ENCODE measurements around the gene TBCD. TPM values are rescaled to one million over a fixed set of nuclear protein-coding genes. Genes with fewer than 3 reads are reported as not detected.
"Not testable (repeated sequence)": the region's sequence is repeated elsewhere in the genome, so short reads cannot be mapped to it uniquely, and the experiment has no call there.

TBCD gene
- polyA plus RNA-seq, 6 donors from 2014 or later: 23.6 to 34.7 (median 27.5) TPM

DNA sequence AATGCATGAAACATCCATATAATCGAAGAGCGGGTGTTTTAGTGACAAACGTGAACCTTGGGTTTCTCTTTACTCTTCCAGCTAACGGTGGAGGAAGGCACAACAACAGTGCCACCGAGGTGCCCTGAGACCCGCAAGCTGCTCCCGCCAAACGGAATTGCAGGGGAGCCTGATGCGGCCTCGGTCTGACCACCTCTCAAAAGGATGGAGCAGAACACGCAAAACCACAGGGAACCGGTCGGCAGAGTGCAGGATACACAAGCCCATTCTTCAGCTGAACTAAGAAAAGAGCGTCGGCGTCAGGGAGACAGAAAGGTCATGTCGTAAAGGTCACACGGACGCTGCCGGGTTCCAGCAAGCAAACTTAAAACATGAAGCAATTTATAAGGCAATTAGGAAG lies 197.5 kb downstream of the TBCD start:
- Mint-ChIP-seq H3K27me3 (no peaks in the 10 kb centered on the region), H3K27ac (peak overlapping the region in 1 of 6 donors; percentile 82), H3K36me3 (peaks cover 42 to 65% of the 10 kb centered on the region in 2 donors), H3K4me1 (peaks cover 0 to 8% (median 0%) of the 10 kb centered on the region in 3 donors), H3K4me3 (peak overlapping the region in 1 of 8 donors; percentile 23), H3K9me3 (peaks cover 26 to 45% (median 39%) of the 10 kb centered on the region in 7 donors)
- DNase-seq (no peak), ATAC-seq (ENCODE audit: low read depth in 2 of 2) (no peak)

DNA sequence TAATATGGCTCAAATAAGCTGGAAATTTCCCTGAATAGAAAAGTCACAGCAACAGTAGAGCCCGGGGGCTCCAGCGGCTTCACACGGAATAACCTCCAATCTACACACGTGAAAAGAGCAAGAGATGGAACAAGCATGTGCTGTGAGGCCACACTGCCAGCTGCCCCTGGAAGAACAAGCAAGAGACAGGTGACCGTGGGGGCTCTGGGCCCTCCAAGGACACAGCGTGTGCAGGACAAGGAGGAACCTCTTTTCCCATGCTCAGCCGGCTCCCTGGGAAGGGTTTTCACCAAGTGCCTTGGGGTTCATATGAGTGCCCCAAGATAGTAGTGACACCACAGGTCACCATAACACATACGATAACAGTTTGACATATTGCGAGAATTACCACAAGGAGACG lies 198.1 kb downstream of the TBCD start:
- Mint-ChIP-seq H3K4me1 (peaks cover 0 to 8% (median 0%) of the 10 kb centered on the region in 3 donors), H3K4me3 (no peak overlapping the region), H3K27ac (no peak overlapping the region), H3K27me3 (no peaks in the 10 kb centered on the region), H3K9me3 (peaks cover 20 to 42% (median 39%) of the 10 kb centered on the region in 7 donors), H3K36me3 (peaks cover 39 to 59% of the 10 kb centered on the region in 2 donors)
- no peak for DNase-seq
- no peak for ATAC-seq (ENCODE audit: low read depth in 2 of 2)

DNA sequence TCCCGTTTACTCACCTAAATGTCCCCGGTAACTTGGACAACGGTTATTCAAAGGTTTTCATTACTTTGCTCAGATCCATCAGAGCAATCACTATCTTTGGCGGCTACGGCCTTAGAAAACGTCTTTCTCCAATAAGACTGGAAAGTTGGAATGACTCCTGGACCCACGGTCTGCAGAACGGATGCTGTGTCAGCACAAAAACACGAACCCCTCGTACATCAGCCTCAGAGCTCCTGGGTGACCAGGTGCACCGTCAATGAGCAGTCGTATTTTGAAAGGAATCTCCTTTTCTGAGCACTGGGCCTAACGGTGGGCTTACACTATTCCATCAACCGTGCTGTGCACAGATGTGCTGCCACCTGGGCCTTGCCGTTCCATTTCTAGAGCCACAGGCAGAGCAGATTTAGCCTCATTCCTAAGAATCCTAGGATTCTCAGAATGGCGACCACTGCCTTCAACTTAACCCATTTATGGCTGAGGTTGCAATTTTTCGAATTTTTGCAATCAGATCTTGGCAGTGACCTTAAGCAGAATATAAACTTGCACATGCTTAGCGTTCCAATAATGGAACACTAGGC lies 198.7 kb downstream of the TBCD start:
- Mint-ChIP-seq H3K27me3 (no peaks in the 10 kb centered on the region), H3K4me3 (no peak overlapping the region), H3K27ac (peak overlapping the region in 1 of 6 donors; percentile 47), H3K4me1 (peaks cover 0 to 8% (median 0%) of the 10 kb centered on the region in 3 donors), H3K36me3 (peaks cover 39 to 53% of the 10 kb centered on the region in 2 donors), H3K9me3 (peaks cover 21 to 42% (median 39%) of the 10 kb centered on the region in 7 donors)
- ATAC-seq (ENCODE audit: low read depth in 2 of 2): no peak
- no peak for DNase-seq

GRCh38 chr17:82952019-82952418 lies 200.2 kb downstream of the TBCD start:
- no peak overlapping the region for H3K4me3 Mint-ChIP-seq
- H3K27ac Mint-ChIP-seq: no peak overlapping the region
- peaks cover 27 to 40% of the 10 kb centered on the region in 2 donors for H3K36me3 Mint-ChIP-seq
- no peaks in the 10 kb centered on the region for H3K27me3 Mint-ChIP-seq
- ATAC-seq (ENCODE audit: low read depth in 2 of 2) (no peak), DNase-seq (no peak)
- peaks cover 10 to 37% (median 30%) of the 10 kb centered on the region in 7 donors for H3K9me3 Mint-ChIP-seq
- H3K4me1 Mint-ChIP-seq: peaks cover 0 to 4% (median 0%) of the 10 kb centered on the region in 3 donors

GRCh38 chr17:82955106-82955505 lies 203.2 kb downstream of the TBCD start:
- Mint-ChIP-seq H3K36me3 (peaks cover 16 to 20% of the 10 kb centered on the region in 2 donors), H3K27ac (peak overlapping the region in 1 of 6 donors; percentile 57), H3K9me3 (peaks cover 6 to 33% (median 20%) of the 10 kb centered on the region in 7 donors)
- H3K4me1 Mint-ChIP-seq; ATAC-seq (ENCODE audit: low read depth in 2 of 2); H3K27me3 Mint-ChIP-seq; DNase-seq; H3K4me3 Mint-ChIP-seq: not testable (repeated sequence)

DNA sequence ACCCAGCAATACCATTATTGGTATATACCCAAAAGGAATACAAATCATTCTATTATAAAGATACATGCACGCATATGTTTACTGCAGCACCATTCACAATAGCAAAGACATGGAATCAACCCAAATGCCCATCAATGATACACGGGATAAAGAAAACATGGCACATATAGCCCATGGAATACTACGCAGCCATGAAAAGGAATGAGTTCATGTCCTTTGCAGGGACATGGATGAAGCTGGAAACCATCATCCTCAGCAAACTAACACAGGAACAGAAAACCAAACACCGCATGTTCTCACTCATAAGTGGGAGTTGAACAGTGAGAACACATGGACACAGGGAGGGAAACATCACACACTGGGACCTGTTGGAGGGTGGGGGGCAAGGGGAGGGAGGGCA lies 203.8 kb downstream of the TBCD start:
- not testable (repeated sequence) for H3K4me1 Mint-ChIP-seq; H3K27ac Mint-ChIP-seq; DNase-seq; H3K27me3 Mint-ChIP-seq; ATAC-seq (ENCODE audit: low read depth in 2 of 2); H3K4me3 Mint-ChIP-seq
- peaks cover 16 to 19% of the 10 kb centered on the region in 2 donors for H3K36me3 Mint-ChIP-seq
- peaks cover 6 to 30% (median 20%) of the 10 kb centered on the region in 7 donors for H3K9me3 Mint-ChIP-seq

GRCh38 chr17:82956146-82956725 lies 204.4 kb downstream of the TBCD start:
- H3K4me3 Mint-ChIP-seq: no peak overlapping the region
- no peak overlapping the region for H3K27ac Mint-ChIP-seq
- H3K36me3 Mint-ChIP-seq: peaks cover 16 to 19% of the 10 kb centered on the region in 2 donors
- no peaks in the 10 kb centered on the region for H3K4me1 Mint-ChIP-seq
- H3K27me3 Mint-ChIP-seq: no peaks in the 10 kb centered on the region
- no peak for DNase-seq
- ATAC-seq (ENCODE audit: low read depth in 2 of 2): no peak
- H3K9me3 Mint-ChIP-seq: peaks cover 6 to 30% (median 20%) of the 10 kb centered on the region in 7 donors

DNA sequence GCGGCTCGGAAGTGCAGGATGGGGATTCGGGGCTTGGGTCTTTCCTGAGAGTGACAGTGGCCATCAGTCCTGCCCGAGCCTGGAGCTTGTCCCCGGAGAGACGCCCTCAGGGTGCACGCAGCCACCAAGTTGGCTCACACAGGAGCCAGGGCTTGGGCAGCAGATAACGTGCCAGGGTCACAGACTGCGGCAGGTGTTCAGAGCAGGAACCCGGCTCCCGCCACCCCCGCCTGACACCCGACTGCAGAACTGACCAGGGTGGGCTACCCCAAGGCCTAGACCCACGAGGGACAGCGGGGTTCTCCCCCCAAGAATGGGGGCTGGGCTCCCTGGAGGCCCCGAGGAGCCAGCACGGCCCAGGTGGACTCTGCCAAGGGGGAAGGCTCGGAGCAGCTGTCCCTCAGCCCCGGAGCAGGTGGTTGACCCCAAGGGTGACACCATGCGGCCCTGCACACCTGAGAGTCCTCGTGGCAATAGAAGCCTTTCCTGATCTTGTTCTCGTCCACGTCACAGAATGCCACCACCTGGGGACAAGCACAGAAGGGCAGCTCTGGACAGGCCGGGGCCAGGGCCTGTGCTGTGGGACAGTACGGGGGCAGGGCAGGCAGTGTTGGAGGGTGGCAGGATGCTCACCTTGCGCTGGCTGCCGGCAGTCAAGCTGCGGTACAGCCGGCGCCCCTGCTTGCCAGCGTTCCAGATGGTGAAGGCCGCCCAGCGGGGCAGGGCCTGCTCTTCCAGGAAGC lies 205.0 kb downstream of the TBCD start:
- no peak for ATAC-seq (ENCODE audit: low read depth in 2 of 2)
- no peak for DNase-seq
- no peaks in the 10 kb centered on the region for H3K27me3 Mint-ChIP-seq
- H3K27ac Mint-ChIP-seq: no peak overlapping the region
- peaks cover 6 to 30% (median 20%) of the 10 kb centered on the region in 7 donors for H3K9me3 Mint-ChIP-seq
- H3K36me3 Mint-ChIP-seq: peaks cover 14 to 16% of the 10 kb centered on the region in 2 donors
- H3K4me1 Mint-ChIP-seq: no peaks in the 10 kb centered on the region
- H3K4me3 Mint-ChIP-seq: no peak overlapping the region

DNA sequence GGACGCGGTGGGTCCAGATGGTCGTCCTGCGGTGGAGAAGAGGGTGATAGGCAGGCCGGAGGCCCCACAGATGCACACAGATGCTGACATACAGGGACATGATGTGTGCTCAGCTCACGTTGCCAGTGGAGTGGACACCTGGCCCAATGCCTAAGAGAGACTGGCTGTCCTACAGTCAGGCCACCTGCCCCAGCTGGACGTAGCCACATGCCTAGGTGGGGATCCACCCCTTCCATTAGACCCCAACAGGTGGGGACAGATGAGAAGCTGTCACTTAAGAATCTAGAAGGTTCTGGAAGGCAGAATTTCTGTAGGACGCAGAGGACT lies 205.6 kb downstream of the TBCD start:
- Mint-ChIP-seq H3K4me1 (no peaks in the 10 kb centered on the region), H3K36me3 (peaks cover 9 to 16% of the 10 kb centered on the region in 2 donors), H3K4me3 (no peak overlapping the region), H3K27ac (no peak overlapping the region), H3K27me3 (no peaks in the 10 kb centered on the region), H3K9me3 (peaks cover 6 to 30% (median 16%) of the 10 kb centered on the region in 7 donors)
- no peak for ATAC-seq (ENCODE audit: low read depth in 2 of 2)
- no peak for DNase-seq

DNA sequence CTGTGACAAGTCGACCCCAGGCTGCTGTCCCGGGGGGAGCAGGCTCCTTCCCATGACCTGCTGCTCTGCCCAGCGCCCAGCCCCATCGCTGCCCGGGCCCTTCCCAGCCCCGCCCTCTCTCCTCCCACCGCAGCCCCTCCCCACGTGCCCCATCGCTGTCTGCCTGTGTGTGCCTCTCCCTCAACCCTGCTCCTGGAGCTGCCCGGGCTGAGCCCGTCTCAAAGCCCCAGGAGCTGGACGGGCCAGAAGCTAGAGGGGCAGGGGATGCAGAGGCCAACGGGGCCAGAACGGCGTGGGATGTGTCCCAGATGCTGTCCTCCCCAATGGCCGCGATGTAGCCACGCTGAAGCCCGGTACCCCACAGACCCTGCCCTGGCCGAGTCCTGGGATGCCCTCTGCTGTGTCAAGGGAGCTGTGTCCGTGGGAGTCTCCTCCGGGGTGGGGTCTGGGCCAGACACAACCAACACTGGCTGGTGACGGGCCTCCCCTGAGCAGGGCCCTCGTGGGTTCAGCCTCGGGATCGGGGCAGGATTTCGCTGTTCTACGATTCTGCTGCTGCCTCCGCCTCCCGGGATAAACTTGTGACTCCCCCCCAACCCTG lies 206.2 kb downstream of the TBCD start:
- no peak for DNase-seq
- H3K4me3 Mint-ChIP-seq: no peak overlapping the region
- peaks cover under 1 to 25% (median 10%) of the 10 kb centered on the region in 7 donors for H3K9me3 Mint-ChIP-seq
- peaks cover 1 to 3% (median 2%) of the 10 kb centered on the region in 3 donors for H3K4me1 Mint-ChIP-seq
- H3K27me3 Mint-ChIP-seq: peaks cover 0 to 2% (median 0%) of the 10 kb centered on the region in 3 donors
- H3K27ac Mint-ChIP-seq: peak overlapping the region in 1 of 6 donors; percentile 24
- peaks cover 2 to 11% of the 10 kb centered on the region in 2 donors for H3K36me3 Mint-ChIP-seq
- ATAC-seq (ENCODE audit: low read depth in 2 of 2): no peak

DNA sequence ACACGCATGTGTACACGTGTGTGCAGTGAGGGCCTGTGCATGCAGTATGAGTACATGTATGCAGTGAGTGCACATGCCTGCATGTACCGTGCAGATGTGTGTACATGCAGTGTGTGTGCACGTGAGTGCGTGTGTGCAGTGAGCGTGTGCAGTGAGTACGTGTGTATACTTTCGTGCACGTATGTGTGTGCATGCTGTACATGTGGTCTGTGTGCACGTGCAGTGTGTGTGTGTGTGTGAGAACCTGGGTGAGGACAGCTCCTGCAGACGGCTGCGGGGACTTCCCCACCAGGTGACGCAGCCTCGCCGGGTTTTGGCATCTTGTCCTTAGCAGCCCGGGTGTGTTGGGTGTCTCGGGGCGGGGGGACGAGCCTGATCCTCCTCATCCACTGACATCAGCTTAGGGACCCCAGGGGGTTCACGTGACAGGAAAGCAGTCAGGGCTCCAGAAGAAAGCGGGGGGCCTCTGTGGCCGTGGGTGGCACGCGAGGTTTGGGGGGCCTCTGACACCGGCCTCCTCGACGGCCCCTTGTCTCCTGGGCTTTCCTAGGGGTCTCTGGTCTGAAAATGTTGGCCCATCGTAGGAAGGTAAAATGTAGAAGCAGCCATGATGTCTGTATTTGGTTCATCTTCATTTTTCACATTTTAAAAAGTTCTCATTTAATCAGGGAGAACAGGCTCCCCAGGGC lies 207.5 kb downstream of the TBCD start:
- peaks cover 0 to 13% (median 0%) of the 10 kb centered on the region in 3 donors for H3K27me3 Mint-ChIP-seq
- peak overlapping the region in 1 of 6 donors; percentile 57 for H3K27ac Mint-ChIP-seq
- H3K9me3 Mint-ChIP-seq: peaks cover 0 to 14% (median 9%) of the 10 kb centered on the region in 7 donors
- H3K4me3 Mint-ChIP-seq: no peak overlapping the region
- peaks cover 8 to 10% (median 8%) of the 10 kb centered on the region in 3 donors for H3K4me1 Mint-ChIP-seq
- ATAC-seq (ENCODE audit: low read depth in 2 of 2) (no peak), DNase-seq (no peak)
- peaks cover 0 to 9% of the 10 kb centered on the region in 2 donors for H3K36me3 Mint-ChIP-seq

DNA sequence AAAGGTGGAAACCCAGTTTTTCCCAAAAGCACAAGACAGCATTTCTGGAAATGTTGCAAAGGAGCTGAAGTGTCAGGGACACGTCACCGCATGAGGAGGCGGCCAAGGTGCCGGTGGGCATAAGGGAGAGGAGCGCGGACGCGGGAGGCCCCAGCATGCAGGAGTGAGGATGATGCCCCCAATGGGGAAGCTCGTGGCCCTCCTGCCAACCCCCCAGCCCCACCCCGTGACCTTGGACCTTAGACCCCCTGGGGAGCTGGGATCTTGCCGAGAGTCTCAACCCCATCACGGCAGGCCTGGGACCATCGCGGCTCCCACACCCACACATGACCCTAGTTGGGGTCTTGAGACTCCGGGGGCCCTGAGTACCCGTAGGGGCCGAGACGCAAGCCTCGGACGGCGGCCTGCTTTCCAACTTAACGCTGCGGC lies 208.1 kb downstream of the TBCD start:
- Mint-ChIP-seq H3K27me3 (peaks cover 0 to 14% (median 0%) of the 10 kb centered on the region in 3 donors), H3K27ac (no peak overlapping the region)

More for the DNA sequence above, 208.1 kb downstream of the TBCD start:
- H3K9me3 Mint-ChIP-seq: peaks cover 0 to 9% (median 7%) of the 10 kb centered on the region in 7 donors
- no peak for DNase-seq
- no peak for ATAC-seq (ENCODE audit: low read depth in 2 of 2)
- peaks cover 0 to 6% of the 10 kb centered on the region in 2 donors for H3K36me3 Mint-ChIP-seq
- no peak overlapping the region for H3K4me3 Mint-ChIP-seq
- H3K4me1 Mint-ChIP-seq: peaks cover 8 to 10% (median 8%) of the 10 kb centered on the region in 3 donors

Measured in naive B cell (primary cell).